C4-2B (cell line): ENCODE data around the gene HNRNPR.

Experiments used
- CTCF ChIP-seq: fragments of 450-650 bp; conservative IDR thresholded peaks from 2 replicates; pipeline ENCODE4 v1.5.1; 2017; ENCODE audit warnings: mild to moderate bottlenecking
- ZFX ChIP-seq: fragments of 450-650 bp; IDR thresholded peaks from 2 replicates; pipeline ENCODE4 v1.6.1; 2017

- TF ChIP-seq CTCF = no peak
- no peak for TF ChIP-seq ZFX
These were observed 18.2 kb upstream of the HNRNPR start for GRCh38 chr1:23362218-23362713.
